OCI-LY3 (cell line): Measurements from ENCODE around the gene SAMD10.

ENCODE experiments used
- H2AFZ ChIP-seq: fragments of 200-600, 300-600 bp; shearing (Covaris generic); 2 replicates; pipeline ENCODE4 v1.6.0; 2014; ENCODE audit warnings: antibody characterized with exemption, low read depth, low read length
- H3K27ac ChIP-seq: fragments of 200-600, 300-600 bp; sonication (generic); 2 replicates; pipeline ENCODE4 v1.5.1; 2014; ENCODE audit warnings: mild to moderate bottlenecking, low read length, moderate library complexity, mixed read lengths
- H3K27me3 ChIP-seq: fragments of 200-600, 300-600 bp; sonication (generic); 2 replicates; pipeline ENCODE4 v1.6.1; 2014; ENCODE audit warnings: low read depth, low read length, mixed read lengths
- H3K36me3 ChIP-seq: fragments of 200-600, 300-600 bp; sonication (generic); replicated peaks from 2 replicates; pipeline ENCODE3; 2014; ENCODE audit warnings: low read depth, low read length, mixed read lengths
- H3K4me1 ChIP-seq: fragments of 300-600, 200-600 bp; sonication (generic); 2 replicates; pipeline ENCODE4 v1.6.1; 2014; ENCODE audit warnings: low read length, mixed read lengths
- H3K4me2 ChIP-seq: fragments of 200-600, 300-600 bp; sonication (generic); 2 replicates; pipeline ENCODE4 v1.6.1; 2014; ENCODE audit warnings: low read length, mixed read lengths
- H3K4me3 ChIP-seq: fragments of 300-600, 200-600 bp; sonication (generic); 2 replicates; pipeline ENCODE4 v1.5.1; 2014; ENCODE audit warnings: antibody characterized with exemption, mild to moderate bottlenecking, low read length, moderate library complexity
- H3K79me2 ChIP-seq: fragments of 300-600, 200-600 bp; shearing (Covaris generic); 2 replicates; pipeline ENCODE4 v1.6.1; 2014; ENCODE audit warnings: mild to moderate bottlenecking, low read length, mixed read lengths
- H3K9ac ChIP-seq: fragments of 300-600, 200-600 bp; shearing (Covaris generic); 2 replicates; pipeline ENCODE4 v1.6.0; 2014; ENCODE audit warnings: mild to moderate bottlenecking, low read length, moderate library complexity
- H3K9me3 ChIP-seq: fragments of 200-600, 300-600 bp; shearing (Covaris generic); 2 replicates; pipeline ENCODE4 v1.6.1; 2014; ENCODE audit warnings: low read length, mixed read lengths; ENCODE audit not compliant: insufficient read depth
- H4K20me1 ChIP-seq: fragments of 200-600, 300-600 bp; sonication (generic); 2 replicates; pipeline ENCODE4 v1.6.1; 2016; ENCODE audit warnings: low read length, mixed read lengths; ENCODE audit not compliant: insufficient read depth
- EZH2phosphoT487 ChIP-seq: fragments of 200-600 bp; shearing (Covaris generic); IDR thresholded peaks from 2 replicates; pipeline ENCODE4 v1.6.1; 2018; ENCODE audit warnings: antibody characterized with exemption, mixed run types, low read depth
- TF ChIP-seq, protein P1 (sequence below): fragments of 200-600, 300-600 bp; sonication (generic); IDR thresholded peaks from 2 replicates; pipeline ENCODE4 v1.5.1; 2014; ENCODE audit warnings: antibody characterized with exemption, low read length, low read depth

The SAMD10 gene

DNA sequence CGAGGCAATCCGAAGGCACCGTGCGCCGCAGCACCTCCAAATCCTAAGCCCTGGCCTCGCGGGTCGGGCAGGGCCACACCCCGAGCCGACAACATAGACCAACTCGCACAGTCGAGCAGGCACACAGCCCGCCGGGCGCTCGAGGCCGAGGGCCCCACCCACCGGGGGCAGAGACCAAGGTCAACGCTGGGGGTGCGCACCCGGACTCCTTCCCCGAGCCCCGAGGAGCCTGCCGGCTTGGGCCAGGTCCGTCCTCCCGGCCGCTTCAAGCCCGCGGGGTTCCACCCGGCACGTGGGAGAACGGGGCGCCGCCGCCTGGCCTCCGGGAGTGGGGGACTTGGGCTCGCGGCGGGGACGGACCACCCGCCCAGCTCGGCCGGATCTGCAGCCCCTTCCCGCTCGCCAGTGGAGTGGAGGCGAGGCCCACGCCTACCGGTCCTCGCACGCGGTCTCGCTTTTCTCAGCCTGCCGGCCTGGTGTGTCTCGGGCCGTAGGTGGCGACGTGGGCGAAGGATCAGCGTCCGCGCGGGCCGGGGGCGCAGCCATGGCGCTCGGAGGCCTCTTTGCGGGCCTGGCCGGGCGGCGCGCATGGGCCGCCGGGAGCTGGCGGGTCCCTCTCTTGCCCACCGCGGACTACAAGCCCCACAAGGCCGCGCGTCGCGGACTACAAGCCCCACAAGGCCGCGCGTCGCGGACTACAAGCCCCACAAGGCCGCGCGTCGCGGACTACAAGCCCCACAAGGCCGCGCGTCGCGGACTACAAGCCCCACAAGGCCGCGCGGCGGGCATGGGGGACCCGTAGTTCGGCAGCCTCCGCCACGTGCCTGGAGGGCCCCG is 23.4 kb downstream of the SAMD10 start, which contains the start of gene UCKL1:
TSS of gene UCKL1 (minus strand) at position 590 of the 837 bp plus-strand sequence. CDS start at position 546, 44 bp downstream.
- H4K20me1 ChIP-seq = peaks cover 32% of the 10 kb centered on the region

DNA sequence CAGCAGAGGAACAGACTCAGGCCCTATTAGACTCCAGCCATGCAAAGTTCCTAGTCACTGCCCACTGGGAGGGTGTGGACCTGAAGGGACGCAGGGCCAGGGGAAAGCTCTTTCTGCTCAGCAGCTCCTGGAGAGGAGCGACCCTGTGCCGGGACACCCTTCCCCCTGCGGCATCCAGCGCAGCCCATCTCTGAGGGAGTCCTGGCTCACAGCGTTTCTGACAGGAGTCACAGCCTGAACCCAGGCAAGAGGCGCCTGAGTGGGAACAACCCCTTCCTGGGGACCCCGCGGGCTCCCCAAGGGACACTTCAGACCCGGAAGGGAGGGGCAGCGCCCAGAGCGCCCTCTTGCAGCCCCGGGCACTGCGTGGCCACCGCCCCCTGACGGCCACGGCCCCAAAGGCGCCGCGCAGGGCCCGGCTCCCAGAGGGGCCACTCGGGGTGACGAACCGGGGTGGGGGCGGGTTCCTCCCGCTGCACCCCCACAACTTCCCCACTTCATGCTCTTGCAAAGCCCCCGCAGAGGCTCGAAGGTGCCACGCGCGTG is 24.1 kb downstream of the SAMD10 start:
- Histone ChIP-seq H3K4me1 (peaks cover 17% of the 10 kb centered on the region), H4K20me1 (peaks cover 39% of the 10 kb centered on the region), H3K9me3 (no peaks in the 10 kb centered on the region), H3K9ac (peak overlapping the region; percentile 93), H3K27ac (peak overlapping the region; percentile 58), H3K36me3 (peaks cover 6% of the 10 kb centered on the region), H2AFZ (no peak overlapping the region), H3K79me2 (peaks cover 53% of the 10 kb centered on the region), H3K27me3 (no peaks in the 10 kb centered on the region), H3K4me3 (peak overlapping the region; percentile 86), H3K4me2 (peak overlapping the region; percentile 72)
- TF ChIP-seq, protein P1, sequence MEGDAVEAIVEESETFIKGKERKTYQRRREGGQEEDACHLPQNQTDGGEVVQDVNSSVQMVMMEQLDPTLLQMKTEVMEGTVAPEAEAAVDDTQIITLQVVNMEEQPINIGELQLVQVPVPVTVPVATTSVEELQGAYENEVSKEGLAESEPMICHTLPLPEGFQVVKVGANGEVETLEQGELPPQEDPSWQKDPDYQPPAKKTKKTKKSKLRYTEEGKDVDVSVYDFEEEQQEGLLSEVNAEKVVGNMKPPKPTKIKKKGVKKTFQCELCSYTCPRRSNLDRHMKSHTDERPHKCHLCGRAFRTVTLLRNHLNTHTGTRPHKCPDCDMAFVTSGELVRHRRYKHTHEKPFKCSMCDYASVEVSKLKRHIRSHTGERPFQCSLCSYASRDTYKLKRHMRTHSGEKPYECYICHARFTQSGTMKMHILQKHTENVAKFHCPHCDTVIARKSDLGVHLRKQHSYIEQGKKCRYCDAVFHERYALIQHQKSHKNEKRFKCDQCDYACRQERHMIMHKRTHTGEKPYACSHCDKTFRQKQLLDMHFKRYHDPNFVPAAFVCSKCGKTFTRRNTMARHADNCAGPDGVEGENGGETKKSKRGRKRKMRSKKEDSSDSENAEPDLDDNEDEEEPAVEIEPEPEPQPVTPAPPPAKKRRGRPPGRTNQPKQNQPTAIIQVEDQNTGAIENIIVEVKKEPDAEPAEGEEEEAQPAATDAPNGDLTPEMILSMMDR = peak; percentile 51
- no peak for TF ChIP-seq EZH2phosphoT487

More for the DNA sequence above, 23.4 kb downstream of the SAMD10 start, which contains the start of gene UCKL1:
- Histone ChIP-seq H2AFZ (peak within 1 kb of the TSS; percentile 55; the same call in 1 of the 2 replicates), H3K4me3 (peak within 1 kb of the TSS; percentile 86), H3K36me3 (peaks cover 6% of the 10 kb centered on the region), H3K9me3 (no peaks in the 10 kb centered on the region), H3K27ac (peak within 1 kb of the TSS; percentile 63), H3K9ac (peak within 1 kb of the TSS; percentile 93), H3K4me2 (peak within 1 kb of the TSS; percentile 92), H3K27me3 (no peaks in the 10 kb centered on the region), H3K79me2 (peaks cover 46% of the 10 kb centered on the region), H3K4me1 (peaks cover 17% of the 10 kb centered on the region)
- no peak for TF ChIP-seq EZH2phosphoT487
- TF ChIP-seq, protein P1 = peak; percentile 20; the same call in 1 of the 2 replicates

DNA sequence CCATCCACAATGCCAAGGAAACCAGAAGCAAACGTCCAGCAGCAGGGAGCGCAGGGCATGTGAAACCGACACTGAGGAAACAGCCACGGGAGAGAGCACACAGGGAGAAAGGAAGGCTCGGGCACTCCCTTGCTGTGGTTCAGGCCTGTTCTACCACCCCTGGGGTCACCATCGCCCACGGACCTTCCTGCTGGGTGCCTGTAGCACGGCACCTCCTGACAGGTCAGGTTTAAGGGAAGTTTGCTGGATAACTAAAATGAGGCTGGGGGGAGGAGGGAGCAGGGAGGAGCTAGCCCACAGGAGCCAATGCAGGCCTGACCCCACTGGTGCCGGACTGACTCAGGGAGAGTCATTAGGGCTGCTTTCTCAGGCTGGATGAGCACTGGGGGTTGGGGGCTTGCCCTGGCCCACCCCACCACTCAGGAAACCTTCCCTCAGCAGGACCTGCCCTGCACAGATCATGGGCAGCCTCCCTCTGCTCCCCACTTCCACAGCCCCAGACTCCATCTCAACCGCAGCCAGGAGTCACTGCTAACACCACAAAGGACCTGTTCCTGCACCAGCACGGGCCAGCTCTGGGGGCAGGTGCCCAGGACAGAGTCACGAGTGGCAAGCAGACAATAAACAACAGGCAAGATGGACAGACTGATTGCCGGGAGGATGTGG is 25.5 kb downstream of the SAMD10 start:
- peaks cover 52% of the 10 kb centered on the region for H4K20me1 ChIP-seq
- peaks cover 57% of the 10 kb centered on the region for H3K79me2 ChIP-seq
- H3K4me3 ChIP-seq = no peak overlapping the region
- peaks cover 30% of the 10 kb centered on the region for H3K4me1 ChIP-seq
- H3K9me3 ChIP-seq = no peaks in the 10 kb centered on the region
- H3K4me2 ChIP-seq = no peak overlapping the region
- TF ChIP-seq EZH2phosphoT487 = no peak
- TF ChIP-seq, protein P1 = no peak
- peaks cover 3% of the 10 kb centered on the region for H3K36me3 ChIP-seq
- H3K9ac ChIP-seq = no peak overlapping the region
- no peaks in the 10 kb centered on the region for H3K27me3 ChIP-seq
- no peak overlapping the region for H3K27ac ChIP-seq
- H2AFZ ChIP-seq = no peak overlapping the region

DNA sequence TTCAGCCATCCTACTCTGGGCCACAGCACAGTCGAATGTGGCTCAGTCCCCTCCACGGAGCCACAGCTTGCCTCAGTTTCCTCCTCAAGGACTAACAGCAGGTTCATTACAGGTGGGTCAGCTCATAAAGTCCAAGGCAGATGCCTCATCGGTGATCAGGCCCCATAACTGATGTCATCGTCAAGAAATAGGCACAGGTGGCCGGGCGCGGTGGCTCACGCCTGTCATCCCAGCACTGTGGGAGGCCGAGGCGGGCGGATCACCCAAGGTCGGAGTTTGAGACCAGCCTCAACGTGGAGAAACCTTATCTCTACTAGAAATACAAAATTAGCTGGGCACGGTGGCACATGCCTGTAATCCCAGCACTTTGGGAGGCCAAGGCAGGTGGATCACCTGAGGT is 26.7 kb downstream of the SAMD10 start:
- H3K27ac ChIP-seq = no peak overlapping the region
- peaks cover 64% of the 10 kb centered on the region for H3K79me2 ChIP-seq
- H3K4me3 ChIP-seq = no peak overlapping the region
- H3K4me2 ChIP-seq = no peak overlapping the region
- peaks cover 3% of the 10 kb centered on the region for H3K36me3 ChIP-seq
- no peak overlapping the region for H3K9ac ChIP-seq
- H3K27me3 ChIP-seq = no peaks in the 10 kb centered on the region
- peaks cover 63% of the 10 kb centered on the region for H4K20me1 ChIP-seq
- TF ChIP-seq EZH2phosphoT487 = no peak
- TF ChIP-seq, protein P1 = no peak
- no peak overlapping the region for H2AFZ ChIP-seq
- peaks cover 39% of the 10 kb centered on the region for H3K4me1 ChIP-seq
- H3K9me3 ChIP-seq = no peaks in the 10 kb centered on the region
